ENCODE measurements around the gene RCL1. TPM values are rescaled to one million over a fixed set of nuclear protein-coding genes. Genes with fewer than 3 reads are reported as not detected.

Gene RCL1
- total and polyA plus RNA-seq, 2 donors (not counting 1 experiment from before 2014, with no cell fraction given) = 10.5 to 21.7 TPM

DNA sequence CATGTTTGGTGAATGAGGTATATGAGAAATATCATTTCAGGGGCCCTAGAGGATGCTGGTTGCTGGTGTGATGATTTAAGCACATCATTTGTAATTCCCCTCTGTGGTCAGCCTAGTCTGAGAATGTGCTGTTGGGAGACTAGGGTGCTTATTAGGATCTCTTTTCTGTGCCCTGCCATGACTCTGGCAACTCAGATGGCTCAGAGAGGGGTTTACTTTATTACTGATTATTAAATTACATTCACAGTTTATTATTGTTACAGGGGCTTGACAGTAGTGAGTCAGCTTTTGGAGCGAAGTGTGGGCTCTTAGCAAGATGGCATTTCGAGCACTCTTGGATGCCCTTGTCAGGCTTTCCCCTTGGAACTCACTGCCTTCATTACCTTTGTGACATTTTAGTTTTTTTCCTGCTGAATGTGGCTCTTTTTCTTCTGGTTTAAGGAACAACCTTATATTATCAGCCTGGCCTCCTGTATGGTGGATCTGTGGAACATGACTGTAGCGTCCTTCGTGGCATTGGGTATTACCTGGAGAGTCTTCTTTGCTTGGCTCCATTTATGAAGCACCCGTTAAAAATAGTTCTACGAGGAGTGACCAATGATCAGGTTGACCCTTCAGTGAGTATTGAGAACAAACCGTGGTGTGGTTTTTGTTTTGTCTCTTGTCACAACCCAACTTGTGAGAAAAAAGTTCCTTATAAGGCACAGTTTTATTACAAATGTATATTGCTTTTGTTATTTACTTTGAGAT, 33.8 kb downstream of the RCL1 start:
- H3K27me3 ChIP-seq (replicated peaks in 1 of 4; ENCODE audit: control extremely low read depth in 1 of 4, control insufficient read depth in 3 of 4, insufficient read depth in 4 of 4, low read length in 3 of 4) = no peaks in the 10 kb centered on the region
- H3K9ac ChIP-seq (ENCODE audit: low read length) = no peak overlapping the region
- no peak overlapping the region for H3K4me3 Mint-ChIP-seq
- H3K27me3 Mint-ChIP-seq = no peaks in the 10 kb centered on the region
- no peak overlapping the region for H3K4me2 ChIP-seq (replicated peaks; ENCODE audit: low read depth, low read length, poor library complexity, severe bottlenecking)
- H3K79me2 ChIP-seq (ENCODE audit: control insufficient read depth, insufficient read depth, low read length) = peaks cover 90% of the 10 kb centered on the region
- WGBS (ENCODE audit: insufficient coverage) = 98% methylated on average over 5 of the region's 7 CpGs
- TF ChIP-seq EZH2 (IDR thresholded peaks at IDR 0.05; ENCODE audit: borderline replicate concordance, insufficient read depth, low read depth, low read length, poor library complexity, severe bottlenecking) = no peak
- TF ChIP-seq, protein P1, sequence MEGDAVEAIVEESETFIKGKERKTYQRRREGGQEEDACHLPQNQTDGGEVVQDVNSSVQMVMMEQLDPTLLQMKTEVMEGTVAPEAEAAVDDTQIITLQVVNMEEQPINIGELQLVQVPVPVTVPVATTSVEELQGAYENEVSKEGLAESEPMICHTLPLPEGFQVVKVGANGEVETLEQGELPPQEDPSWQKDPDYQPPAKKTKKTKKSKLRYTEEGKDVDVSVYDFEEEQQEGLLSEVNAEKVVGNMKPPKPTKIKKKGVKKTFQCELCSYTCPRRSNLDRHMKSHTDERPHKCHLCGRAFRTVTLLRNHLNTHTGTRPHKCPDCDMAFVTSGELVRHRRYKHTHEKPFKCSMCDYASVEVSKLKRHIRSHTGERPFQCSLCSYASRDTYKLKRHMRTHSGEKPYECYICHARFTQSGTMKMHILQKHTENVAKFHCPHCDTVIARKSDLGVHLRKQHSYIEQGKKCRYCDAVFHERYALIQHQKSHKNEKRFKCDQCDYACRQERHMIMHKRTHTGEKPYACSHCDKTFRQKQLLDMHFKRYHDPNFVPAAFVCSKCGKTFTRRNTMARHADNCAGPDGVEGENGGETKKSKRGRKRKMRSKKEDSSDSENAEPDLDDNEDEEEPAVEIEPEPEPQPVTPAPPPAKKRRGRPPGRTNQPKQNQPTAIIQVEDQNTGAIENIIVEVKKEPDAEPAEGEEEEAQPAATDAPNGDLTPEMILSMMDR (IDR thresholded peaks at IDR 0.05) = no peak
- H3K4me3 ChIP-seq (ENCODE audit: control extremely low read depth in 1 of 5, extremely low read depth in 1 of 5, insufficient read depth in 1 of 5, low read depth in 2 of 5, low read length in 4 of 5) = no peak overlapping the region
- peaks cover 5 to 14% of the 10 kb centered on the region in 2 experiments for H3K36me3 ChIP-seq (replicated peaks in 1 of 2; ENCODE audit: control extremely low read depth in 1 of 2, control insufficient read depth in 1 of 2, extremely low read depth in 1 of 2, insufficient read depth in 2 of 2, low read length in 1 of 2)
- H3K4me1 ChIP-seq (ENCODE audit: control insufficient read depth in 2 of 2, insufficient read depth in 2 of 2, low read length in 2 of 2) = peaks cover 8% of the 10 kb centered on the region in 2 donors
- peaks cover 32% of the 10 kb centered on the region for H4K20me1 ChIP-seq (ENCODE audit: control insufficient read depth, insufficient read depth, low read length, poor library complexity, severe bottlenecking)
- ChIA-PET CTCF (no interaction called here), POLR2A (interaction anchor here (0.6 kb wide), 1 partner anchor 98 kb away, joined by 4 read pairs; no protein-coding TSS in a partner anchor)
- H3K9me3 Mint-ChIP-seq (ENCODE audit: insufficient read depth) = no peaks in the 10 kb centered on the region
- ATAC-seq (ENCODE audit: low read depth) (no peak), DNase-seq (no peak)
- intact Hi-C loops (cut with micrococcal nuclease) = no loop called here
- no peak overlapping the region for H3K27ac Mint-ChIP-seq
- H3K4me1 Mint-ChIP-seq = peaks cover 13% of the 10 kb centered on the region
- H3K27ac ChIP-seq (ENCODE audit: low read length in 2 of 2) = no peak overlapping the region
- no peak overlapping the region for H2AFZ ChIP-seq (ENCODE audit: insufficient read depth, low read depth, low read length, poor library complexity, severe bottlenecking)
- H3K9me3 ChIP-seq (ENCODE audit: control extremely low read depth in 1 of 3, control insufficient read depth in 2 of 3, insufficient read depth in 1 of 3, low read length in 2 of 3) = no peaks in the 10 kb centered on the region

- Histone ChIP-seq H3K9ac (ENCODE audit: low read length) (no peak overlapping the region), H3K4me2 (replicated peaks; ENCODE audit: low read depth, low read length, poor library complexity, severe bottlenecking) (no peak overlapping the region), H3K36me3 (replicated peaks in 1 of 2; ENCODE audit: control extremely low read depth in 1 of 2, control insufficient read depth in 1 of 2, extremely low read depth in 1 of 2, insufficient read depth in 2 of 2, low read length in 1 of 2) (peaks cover 6 to 14% of the 10 kb centered on the region in 2 experiments), H3K27me3 (replicated peaks in 1 of 4; ENCODE audit: control extremely low read depth in 1 of 4, control insufficient read depth in 3 of 4, insufficient read depth in 4 of 4, low read length in 3 of 4) (no peaks in the 10 kb centered on the region), H3K4me3 (ENCODE audit: control extremely low read depth in 1 of 5, extremely low read depth in 1 of 5, insufficient read depth in 1 of 5, low read depth in 2 of 5, low read length in 4 of 5) (no peak overlapping the region), H3K4me1 (ENCODE audit: control insufficient read depth in 2 of 2, insufficient read depth in 2 of 2, low read length in 2 of 2) (peaks cover 3 to 4% of the 10 kb centered on the region in 2 donors), H2AFZ (ENCODE audit: insufficient read depth, low read depth, low read length, poor library complexity, severe bottlenecking) (no peak overlapping the region), H4K20me1 (ENCODE audit: control insufficient read depth, insufficient read depth, low read length, poor library complexity, severe bottlenecking) (peaks cover 32% of the 10 kb centered on the region), H3K9me3 (ENCODE audit: control extremely low read depth in 1 of 3, control insufficient read depth in 2 of 3, insufficient read depth in 1 of 3, low read length in 2 of 3) (no peaks in the 10 kb centered on the region), H3K79me2 (ENCODE audit: control insufficient read depth, insufficient read depth, low read length) (peaks cover 84% of the 10 kb centered on the region), H3K27ac (ENCODE audit: low read length in 2 of 2) (no peak overlapping the region)
- CTCF ChIA-PET = no interaction called here
- DNase-seq (no peak), ATAC-seq (ENCODE audit: low read depth) (no peak)
- POLR2A ChIA-PET = interaction anchor here (0.6 kb wide), 1 partner anchor 98 kb away, joined by 4 read pairs; no protein-coding TSS in a partner anchor
- 100% methylated on average over 1 of the region's 2 CpGs for WGBS (ENCODE audit: insufficient coverage)
- peaks cover 7% of the 10 kb centered on the region for H3K4me1 Mint-ChIP-seq
- TF ChIP-seq, protein P1 (IDR thresholded peaks at IDR 0.05) = no peak
- TF ChIP-seq EZH2 (IDR thresholded peaks at IDR 0.05; ENCODE audit: borderline replicate concordance, insufficient read depth, low read depth, low read length, poor library complexity, severe bottlenecking) = no peak
- H3K9me3 Mint-ChIP-seq (ENCODE audit: insufficient read depth) = no peaks in the 10 kb centered on the region
- intact Hi-C loops (cut with micrococcal nuclease) = no loop called here
- H3K27ac Mint-ChIP-seq = no peak overlapping the region
- H3K4me3 Mint-ChIP-seq = no peak overlapping the region
- H3K27me3 Mint-ChIP-seq = no peaks in the 10 kb centered on the region
These were observed 34.5 kb downstream of the RCL1 start for GRCh38 chr9:4827224-4827623.

All from B cell (primary cell).